ENCODE data around the gene SYCE3.

SYCE3 gene

GRCh38 chr22:50576806-50577696, 14.3 kb upstream of the SYCE3 start:
- no peak overlapping the region for H3K9ac ChIP-seq (ENCODE audit: low read length)
- no peak overlapping the region for H3K4me2 ChIP-seq (ENCODE audit: low read length, poor library complexity, severe bottlenecking)
- H3K14ac ChIP-seq (ENCODE audit: low read length in 2 of 2) = no peak overlapping the region
- H3K4me1 ChIP-seq (ENCODE audit: control insufficient read depth, insufficient read depth, low read depth, low read length) = peaks cover 20% of the 10 kb centered on the region
- no peak overlapping the region for H3K4ac ChIP-seq (ENCODE audit: low read depth in 1 of 2, low read length in 2 of 2)
- no peaks in the 10 kb centered on the region for H3K9me3 ChIP-seq (ENCODE audit: control insufficient read depth, low read length)
- H2BK120ac ChIP-seq (ENCODE audit: low read depth, low read length) = no peak overlapping the region
- no peak overlapping the region for H2BK5ac ChIP-seq (ENCODE audit: low read depth, low read length, poor library complexity, severe bottlenecking)
- H4K8ac ChIP-seq (ENCODE audit: low read length) = no peak overlapping the region
- no peak overlapping the region for H3K4me3 ChIP-seq (ENCODE audit: insufficient read depth in 1 of 2, low read depth in 1 of 2, low read length in 2 of 2)
- peaks cover 0 to 14% of the 10 kb centered on the region in 2 experiments for H3K27me3 ChIP-seq (ENCODE audit: control insufficient read depth in 1 of 2, insufficient read depth in 1 of 2, low read length in 2 of 2)
- WGBS = 96% methylated on average over 18 of the region's 18 CpGs
- no peak overlapping the region for H2BK12ac ChIP-seq (ENCODE audit: low read length in 2 of 2)
- no peak overlapping the region for H2BK15ac ChIP-seq (ENCODE audit: low read depth, poor library complexity, severe bottlenecking)
- H3K36me3 ChIP-seq (ENCODE audit: control insufficient read depth in 1 of 2, insufficient read depth in 2 of 2, low read depth in 1 of 2, low read length in 2 of 2) = peaks cover 14 to 84% of the 10 kb centered on the region in 2 experiments
- peaks cover 16% of the 10 kb centered on the region for H3K79me1 ChIP-seq (replicated peaks; ENCODE audit: low read length, poor library complexity, severe bottlenecking)
- no peak overlapping the region for H3K18ac ChIP-seq (ENCODE audit: low read depth in 1 of 2, low read length in 2 of 2)
- no peak for DNase-seq
- H3K27ac ChIP-seq (ENCODE audit: low read length, poor library complexity, severe bottlenecking) = no peak overlapping the region
- no peak overlapping the region for H2AFZ ChIP-seq (ENCODE audit: low read depth, low read length)
- H3K23ac ChIP-seq (ENCODE audit: low read length in 2 of 2) = no peak overlapping the region
- H4K91ac ChIP-seq (ENCODE audit: low read length) = no peak overlapping the region
- no peak overlapping the region for H2AK5ac ChIP-seq (ENCODE audit: low read length, severe bottlenecking)

DNA sequence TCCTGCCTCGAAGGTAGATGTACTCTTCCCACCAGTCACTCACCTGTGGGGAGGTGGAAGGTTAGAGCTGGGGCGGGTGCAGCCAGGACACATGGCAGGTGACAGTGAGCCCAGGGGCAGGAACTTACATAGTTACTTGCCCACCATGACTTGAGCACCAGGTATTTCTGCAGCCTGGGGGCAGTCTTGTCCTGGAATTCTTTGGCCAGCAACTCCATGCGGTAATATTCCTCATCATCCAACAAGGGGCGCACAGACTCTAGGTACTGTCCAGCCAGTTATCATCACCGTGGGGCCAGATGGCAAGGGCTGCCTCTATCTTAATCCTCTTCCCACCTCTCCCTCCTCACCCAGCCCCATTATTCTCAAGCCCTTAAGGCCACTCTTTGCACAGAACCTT, 13.4 kb upstream of the SYCE3 start:
- Histone ChIP-seq H3K36me3 (ENCODE audit: control insufficient read depth in 1 of 2, insufficient read depth in 2 of 2, low read depth in 1 of 2, low read length in 2 of 2) (peaks cover 10 to 87% of the 10 kb centered on the region in 2 experiments), H3K4me2 (ENCODE audit: low read length, poor library complexity, severe bottlenecking) (no peak overlapping the region)
- 72% methylated on average over 5 of the region's 5 CpGs for WGBS

DNA sequence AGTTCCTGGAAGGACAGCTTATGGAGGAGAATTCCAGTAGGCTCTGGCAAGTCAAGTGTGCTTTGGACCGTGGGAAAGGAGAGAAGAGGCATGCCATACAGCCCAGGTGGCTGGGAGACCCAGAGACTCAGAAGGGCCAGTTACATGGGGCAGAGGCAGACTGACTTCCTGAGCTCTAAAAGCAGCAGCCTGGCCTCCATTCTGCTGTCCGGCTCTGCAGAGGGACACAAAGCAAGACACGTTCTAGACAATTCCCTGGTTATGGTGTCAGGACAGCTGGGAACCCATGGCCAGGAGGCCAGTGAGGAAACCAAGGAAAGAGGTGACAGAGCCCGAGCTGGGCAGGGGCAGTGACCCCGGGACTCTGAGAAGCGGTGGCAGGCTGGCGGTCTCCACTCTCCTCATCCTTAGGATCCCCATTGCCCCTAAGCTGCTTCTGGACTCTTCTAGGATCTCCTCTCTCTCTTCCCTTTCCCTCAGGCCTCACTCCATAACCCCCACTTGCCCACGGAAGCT, 12.8 kb upstream of the SYCE3 start:
- Histone ChIP-seq H2BK15ac (ENCODE audit: low read depth, poor library complexity, severe bottlenecking) (no peak overlapping the region), H3K9ac (ENCODE audit: low read length) (no peak overlapping the region), H2AK5ac (ENCODE audit: low read length, severe bottlenecking) (no peak overlapping the region), H3K4me2 (ENCODE audit: low read length, poor library complexity, severe bottlenecking) (no peak overlapping the region), H3K14ac (ENCODE audit: low read length in 2 of 2) (no peak overlapping the region), H3K79me1 (replicated peaks; ENCODE audit: low read length, poor library complexity, severe bottlenecking) (peaks cover 10% of the 10 kb centered on the region), H3K18ac (ENCODE audit: low read depth in 1 of 2, low read length in 2 of 2) (no peak overlapping the region), H2BK12ac (ENCODE audit: low read length in 2 of 2) (no peak overlapping the region), H2BK5ac (ENCODE audit: low read depth, low read length, poor library complexity, severe bottlenecking) (no peak overlapping the region), H4K91ac (ENCODE audit: low read length) (no peak overlapping the region), H2BK120ac (ENCODE audit: low read depth, low read length) (no peak overlapping the region), H4K8ac (ENCODE audit: low read length) (no peak overlapping the region), H3K4me1 (ENCODE audit: control insufficient read depth, insufficient read depth, low read depth, low read length) (peaks cover 11% of the 10 kb centered on the region), H3K36me3 (ENCODE audit: control insufficient read depth in 1 of 2, insufficient read depth in 2 of 2, low read depth in 1 of 2, low read length in 2 of 2) (peaks cover 9 to 90% of the 10 kb centered on the region in 2 experiments), H3K4ac (ENCODE audit: low read depth in 1 of 2, low read length in 2 of 2) (no peak overlapping the region), H3K27me3 (ENCODE audit: control insufficient read depth in 1 of 2, insufficient read depth in 1 of 2, low read length in 2 of 2) (peaks cover 0 to 14% of the 10 kb centered on the region in 2 experiments), H3K23ac (ENCODE audit: low read length in 2 of 2) (no peak overlapping the region), H3K4me3 (ENCODE audit: insufficient read depth in 1 of 2, low read depth in 1 of 2, low read length in 2 of 2) (no peak overlapping the region), H2AFZ (ENCODE audit: low read depth, low read length) (no peak overlapping the region), H3K27ac (ENCODE audit: low read length, poor library complexity, severe bottlenecking) (no peak overlapping the region), H3K9me3 (ENCODE audit: control insufficient read depth, low read length) (no peaks in the 10 kb centered on the region)
- DNase-seq = no peak
- 93% methylated on average over 8 of the region's 8 CpGs for WGBS

More for the DNA sequence above, 13.4 kb upstream of the SYCE3 start:
- peak; percentile 32 for DNase-seq
- no peak overlapping the region for H4K8ac ChIP-seq (ENCODE audit: low read length)
- no peak overlapping the region for H2BK120ac ChIP-seq (ENCODE audit: low read depth, low read length)
- H3K27me3 ChIP-seq (ENCODE audit: control insufficient read depth in 1 of 2, insufficient read depth in 1 of 2, low read length in 2 of 2) = peaks cover 0 to 14% of the 10 kb centered on the region in 2 experiments
- H3K23ac ChIP-seq (ENCODE audit: low read length in 2 of 2) = no peak overlapping the region
- H4K91ac ChIP-seq (ENCODE audit: low read length) = no peak overlapping the region
- H3K4me1 ChIP-seq (ENCODE audit: control insufficient read depth, insufficient read depth, low read depth, low read length) = peaks cover 10% of the 10 kb centered on the region
- no peak overlapping the region for H2BK5ac ChIP-seq (ENCODE audit: low read depth, low read length, poor library complexity, severe bottlenecking)
- H3K79me1 ChIP-seq (replicated peaks; ENCODE audit: low read length, poor library complexity, severe bottlenecking) = peaks cover 10% of the 10 kb centered on the region
- no peak overlapping the region for H3K9ac ChIP-seq (ENCODE audit: low read length)
- no peak overlapping the region for H2BK15ac ChIP-seq (ENCODE audit: low read depth, poor library complexity, severe bottlenecking)
- H3K9me3 ChIP-seq (ENCODE audit: control insufficient read depth, low read length) = no peaks in the 10 kb centered on the region
- H3K4ac ChIP-seq (ENCODE audit: low read depth in 1 of 2, low read length in 2 of 2) = no peak overlapping the region
- no peak overlapping the region for H3K18ac ChIP-seq (ENCODE audit: low read depth in 1 of 2, low read length in 2 of 2)
- H3K4me3 ChIP-seq (ENCODE audit: insufficient read depth in 1 of 2, low read depth in 1 of 2, low read length in 2 of 2) = no peak overlapping the region
- H3K14ac ChIP-seq (ENCODE audit: low read length in 2 of 2) = no peak overlapping the region
- H3K27ac ChIP-seq (ENCODE audit: low read length, poor library complexity, severe bottlenecking) = no peak overlapping the region
- H2AFZ ChIP-seq (ENCODE audit: low read depth, low read length) = no peak overlapping the region
- no peak overlapping the region for H2BK12ac ChIP-seq (ENCODE audit: low read length in 2 of 2)
- H2AK5ac ChIP-seq (ENCODE audit: low read length, severe bottlenecking) = no peak overlapping the region

DNA sequence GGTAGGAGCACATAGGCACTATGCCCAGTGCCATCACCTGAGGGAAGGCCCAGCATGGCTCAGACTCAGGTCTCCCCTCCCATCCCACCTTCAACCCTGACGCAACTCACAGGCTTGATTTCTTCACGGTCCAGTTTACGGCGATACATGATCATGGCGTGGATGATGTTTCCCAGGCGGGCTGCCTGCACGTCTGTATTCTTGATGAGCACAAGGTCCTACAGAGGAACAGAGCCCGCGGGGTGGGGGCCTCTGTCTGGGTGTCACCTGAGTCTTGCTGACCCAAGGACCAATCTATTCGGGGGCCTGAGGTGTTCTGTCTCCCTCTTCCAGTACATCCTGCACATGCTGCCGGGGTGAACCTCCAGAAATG, 11.7 kb upstream of the SYCE3 start:
- Histone ChIP-seq H3K79me1 (replicated peaks; ENCODE audit: low read length, poor library complexity, severe bottlenecking) (peaks cover 3% of the 10 kb centered on the region), H3K27ac (ENCODE audit: low read length, poor library complexity, severe bottlenecking) (no peak overlapping the region), H2BK12ac (ENCODE audit: low read length in 2 of 2) (no peak overlapping the region), H2AFZ (ENCODE audit: low read depth, low read length) (no peak overlapping the region), H3K36me3 (ENCODE audit: control insufficient read depth in 1 of 2, insufficient read depth in 2 of 2, low read depth in 1 of 2, low read length in 2 of 2) (peaks cover 0 to 90% of the 10 kb centered on the region in 2 experiments), H2BK120ac (ENCODE audit: low read depth, low read length) (no peak overlapping the region), H3K4me2 (ENCODE audit: low read length, poor library complexity, severe bottlenecking) (no peak overlapping the region), H3K4me1 (ENCODE audit: control insufficient read depth, insufficient read depth, low read depth, low read length) (peaks cover 18% of the 10 kb centered on the region), H3K4ac (ENCODE audit: low read depth in 1 of 2, low read length in 2 of 2) (no peak overlapping the region), H3K14ac (ENCODE audit: low read length in 2 of 2) (no peak overlapping the region), H3K18ac (ENCODE audit: low read depth in 1 of 2, low read length in 2 of 2) (no peak overlapping the region), H3K9me3 (ENCODE audit: control insufficient read depth, low read length) (no peaks in the 10 kb centered on the region), H4K91ac (ENCODE audit: low read length) (no peak overlapping the region), H3K4me3 (ENCODE audit: insufficient read depth in 1 of 2, low read depth in 1 of 2, low read length in 2 of 2) (no peak overlapping the region), H3K23ac (ENCODE audit: low read length in 2 of 2) (no peak overlapping the region), H2BK5ac (ENCODE audit: low read depth, low read length, poor library complexity, severe bottlenecking) (no peak overlapping the region), H4K8ac (ENCODE audit: low read length) (no peak overlapping the region), H2AK5ac (ENCODE audit: low read length, severe bottlenecking) (no peak overlapping the region), H3K9ac (ENCODE audit: low read length) (no peak overlapping the region), H2BK15ac (ENCODE audit: low read depth, poor library complexity, severe bottlenecking) (no peak overlapping the region), H3K27me3 (ENCODE audit: control insufficient read depth in 1 of 2, insufficient read depth in 1 of 2, low read length in 2 of 2) (peaks cover 0 to 14% of the 10 kb centered on the region in 2 experiments)
- WGBS = 93% methylated on average over 11 of the region's 11 CpGs
- DNase-seq = no peak
